Activated CD4-positive, CD25-positive, alpha-beta regulatory T cell treated with anti-CD3 and anti-CD28 coated beads, Interleukin-2, amount 50 U/mL, for 16 hours (primary cell): ENCODE results near the gene PAPPA.

Source experiments
- DNase-seq: peaks from one replicate; pipeline ENCODE4 v3.0.0-alpha.2; 2020; ENCODE audit warnings: low read depth, low spot score

The PAPPA gene

DNA sequence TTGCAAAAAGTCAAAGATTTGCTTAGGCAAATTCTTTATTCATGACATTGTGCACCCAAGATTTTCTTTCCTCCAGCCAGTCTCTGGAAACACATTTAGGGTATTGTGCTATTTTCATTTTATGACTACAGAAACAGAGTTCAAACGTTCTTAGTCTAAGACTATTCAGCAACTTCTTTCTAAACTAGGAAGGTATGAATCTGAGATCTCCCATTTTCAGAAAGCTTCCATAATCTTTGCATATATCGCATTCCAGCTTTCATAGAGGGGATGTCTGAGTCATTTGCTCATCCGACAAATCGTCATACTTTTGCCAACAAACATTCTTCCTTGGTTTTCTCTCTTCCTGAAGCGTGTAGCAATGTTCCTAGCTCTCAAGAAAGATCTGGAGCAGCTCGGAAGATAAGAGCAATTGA is 1.6 kb upstream of the PAPPA start:
- DNase-seq = no peak

DNA sequence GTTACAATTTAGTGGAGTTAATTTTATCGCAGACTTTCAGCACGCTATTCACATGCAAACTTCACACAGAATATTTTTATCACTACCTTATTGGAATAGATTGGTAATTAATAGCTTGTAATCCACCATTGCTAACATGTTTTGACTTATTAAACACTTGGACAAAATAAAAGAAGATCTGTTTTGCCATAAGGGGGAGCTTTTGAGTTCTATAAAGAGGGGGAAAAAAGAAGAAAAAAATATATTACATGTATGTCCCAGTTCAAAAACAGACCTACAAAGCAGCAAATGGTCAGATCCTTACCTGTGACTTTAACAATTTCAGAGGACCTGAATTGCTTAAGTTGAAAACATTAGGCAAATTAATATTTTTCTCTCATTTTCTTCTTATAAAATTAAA is 1.2 kb upstream of the PAPPA start:
- DNase-seq = no peak

DNA sequence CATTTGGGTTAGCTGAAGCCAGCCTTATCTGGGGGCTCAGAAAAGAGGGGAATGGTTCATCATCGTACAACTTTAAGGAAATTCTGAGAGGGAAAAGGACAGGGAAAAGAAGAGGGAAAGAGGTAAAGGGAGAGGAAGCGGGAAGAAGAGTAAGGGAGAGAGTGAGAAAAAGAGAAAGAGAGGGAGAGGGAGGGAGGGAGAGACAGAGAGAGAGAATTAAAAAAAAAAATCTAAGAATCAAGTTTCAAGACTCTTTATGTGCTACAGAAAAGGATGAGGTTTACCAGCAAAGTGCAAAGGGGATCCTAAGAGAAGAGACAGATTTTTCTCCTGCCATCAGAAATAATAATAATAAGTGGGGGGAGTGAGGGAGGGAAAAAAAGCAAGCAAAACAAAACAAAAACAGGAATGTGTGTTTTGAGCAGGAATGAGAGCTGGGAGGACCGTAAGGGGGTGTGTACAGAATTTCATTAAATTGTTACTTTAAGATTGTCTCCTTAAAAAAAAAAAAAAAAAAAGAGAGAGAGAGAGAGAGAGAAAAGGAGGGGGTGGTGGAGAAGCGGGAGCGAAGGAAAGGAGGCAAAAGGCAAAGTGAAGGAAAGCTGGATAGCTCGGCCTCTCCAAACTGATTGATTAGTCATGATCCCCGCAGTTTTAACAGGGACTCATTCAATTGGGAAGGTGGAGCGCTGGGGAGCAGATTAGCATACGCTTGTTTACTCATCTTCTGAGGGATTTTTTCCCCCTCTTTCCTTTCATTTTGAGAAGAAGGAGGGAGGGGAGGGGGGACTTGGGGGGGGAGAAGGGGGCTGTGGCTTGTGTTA is 438 bp upstream of the PAPPA start:
- no peak for DNase-seq

DNA sequence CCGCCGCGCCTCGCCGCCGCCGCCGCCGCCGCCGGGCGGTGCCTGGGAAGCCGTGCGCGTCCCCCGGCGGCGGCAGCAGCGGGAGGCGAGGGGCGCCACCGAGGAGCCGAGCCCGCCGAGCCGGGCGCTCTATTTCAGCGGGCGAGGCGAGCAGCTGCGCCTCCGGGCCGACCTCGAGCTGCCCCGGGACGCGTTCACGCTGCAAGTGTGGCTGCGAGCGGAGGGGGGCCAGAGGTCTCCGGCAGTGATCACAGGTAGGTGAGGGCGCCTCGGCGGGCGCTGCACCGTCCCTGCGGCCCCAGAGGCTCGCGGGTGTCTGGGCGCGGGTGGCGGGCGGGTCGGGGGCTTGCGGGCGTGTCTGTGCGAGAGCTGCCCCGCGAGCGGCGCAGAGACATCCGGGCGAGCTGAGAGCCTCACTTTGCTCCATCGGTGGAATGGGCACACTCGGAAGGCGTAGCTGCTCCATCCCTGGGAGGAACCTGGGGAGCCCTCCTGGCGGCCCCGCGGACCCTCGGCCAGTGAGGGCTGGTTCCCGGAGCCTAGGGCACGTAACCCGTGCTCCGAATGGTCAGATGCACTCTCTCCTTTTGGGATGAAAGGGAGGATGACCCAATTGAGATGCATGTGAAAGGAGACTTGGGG is 864 bp downstream of the PAPPA start:
- DNase-seq = no peak

DNA sequence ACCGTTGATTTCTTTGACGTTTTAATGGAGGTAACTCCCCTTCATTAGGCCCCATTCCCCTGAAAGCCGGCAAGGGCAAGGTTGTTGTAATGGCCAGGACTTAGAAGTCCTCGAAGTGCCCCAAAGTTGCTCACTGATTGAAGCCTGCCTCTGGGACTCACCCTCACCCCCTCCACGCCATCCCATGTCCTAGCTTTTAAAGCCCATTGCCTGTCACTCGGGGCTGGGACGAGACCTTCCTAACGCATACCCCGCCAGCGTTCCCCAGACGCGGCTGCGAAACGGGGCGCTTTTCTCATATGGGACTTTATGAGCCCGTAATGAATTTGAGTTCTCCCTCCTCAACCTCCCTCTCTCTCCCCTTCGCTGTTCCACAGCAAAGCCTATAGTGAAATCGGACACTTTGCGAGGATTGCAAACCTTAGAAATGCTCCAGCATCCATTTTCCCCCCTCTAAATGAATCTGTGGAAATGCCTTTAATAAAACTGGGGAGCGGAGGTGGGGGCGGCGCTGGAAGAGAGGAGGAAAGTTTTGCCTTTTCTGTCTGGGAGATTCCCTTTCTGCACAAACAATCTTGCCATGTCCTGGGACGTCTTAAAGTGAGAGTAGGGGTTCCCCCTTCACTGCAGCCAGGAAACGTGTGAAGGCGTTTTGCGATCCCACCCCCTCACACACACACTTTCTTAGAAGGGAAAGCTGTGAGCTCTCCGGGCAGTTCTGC is 1.5 kb downstream of the PAPPA start:
- no peak for DNase-seq

DNA sequence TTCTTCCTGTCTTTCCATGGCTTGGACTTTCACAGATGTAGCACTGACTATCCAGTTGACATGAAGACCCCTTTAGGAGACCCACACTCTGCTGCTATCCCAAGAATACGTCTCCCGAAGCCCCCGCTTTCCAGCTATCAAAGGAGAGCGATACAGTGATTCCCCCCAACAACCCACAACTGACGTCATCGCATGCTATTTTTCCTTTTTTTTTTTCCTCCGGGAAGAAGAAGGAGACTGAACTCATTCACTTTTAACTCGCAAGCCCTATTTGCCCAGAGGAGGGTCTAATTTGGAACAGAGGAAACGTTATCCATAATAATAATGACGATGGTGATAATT is 2.1 kb downstream of the PAPPA start:
- no peak for DNase-seq

DNA sequence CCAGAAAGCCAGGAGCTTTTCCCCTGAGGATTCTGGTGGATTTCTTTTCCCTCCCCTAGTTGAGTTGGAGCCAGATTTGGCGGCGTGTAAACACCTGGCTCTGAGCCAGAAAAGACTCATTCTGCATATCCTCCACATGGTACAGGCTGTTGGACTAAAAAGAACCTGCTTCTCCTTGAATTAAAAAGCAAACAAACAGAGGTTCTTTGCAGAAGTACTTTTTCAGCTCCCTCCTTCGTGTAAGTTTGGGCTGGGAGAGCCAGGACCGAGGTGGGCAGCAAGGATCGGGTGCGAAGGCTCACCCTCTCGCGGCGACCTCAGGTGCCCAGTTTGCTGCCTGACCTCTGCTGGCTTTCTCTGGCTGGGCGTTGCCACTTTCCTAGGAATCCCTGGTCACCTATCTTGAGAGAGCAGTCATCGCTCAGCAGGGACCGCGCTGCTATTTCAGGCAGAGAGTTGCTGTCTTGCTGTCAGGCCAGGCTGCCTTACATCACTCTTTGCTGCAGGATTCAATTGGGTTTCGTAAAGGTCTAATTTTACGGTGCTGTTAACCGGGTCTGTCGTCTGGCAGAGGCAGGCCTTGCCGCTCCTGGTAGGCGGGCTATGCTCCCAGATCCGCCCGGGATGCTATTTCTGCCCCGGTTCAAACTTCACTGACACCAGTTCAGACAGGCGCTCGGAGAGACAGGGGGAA is 3.2 kb downstream of the PAPPA start:
- no peak for DNase-seq

DNA sequence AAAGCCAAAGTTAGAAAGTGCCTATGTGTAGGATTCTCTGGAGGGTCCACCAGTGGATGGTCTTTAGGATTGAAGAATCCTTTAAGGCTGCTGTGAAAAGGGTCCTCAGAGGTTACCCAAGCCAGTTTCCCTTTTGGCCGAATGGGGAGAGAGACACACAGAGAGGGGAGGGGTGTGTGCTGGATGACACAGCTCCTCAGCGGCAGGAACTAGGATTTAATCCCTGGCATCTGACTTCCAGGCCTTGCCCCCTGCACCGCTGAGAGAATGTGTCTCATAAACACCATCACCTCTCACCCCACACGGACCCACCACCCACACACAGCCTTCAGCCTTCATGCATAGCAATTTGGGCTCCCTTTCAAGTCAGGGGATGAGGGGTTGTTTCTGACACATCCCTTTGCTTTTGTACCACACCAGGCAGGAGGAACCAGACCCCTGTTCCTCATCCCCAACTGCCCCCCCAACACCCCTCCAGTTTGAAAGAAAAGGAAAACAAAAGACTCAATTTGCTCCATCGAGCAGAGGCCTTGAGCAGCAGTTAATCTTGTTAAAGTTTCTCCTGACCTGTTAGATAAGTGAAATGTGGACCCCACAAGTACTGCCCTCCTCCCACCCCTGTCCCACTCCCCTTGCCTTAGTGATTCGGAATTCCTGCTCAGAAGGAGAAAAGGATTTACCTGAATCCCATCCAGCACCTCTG is 4.0 kb downstream of the PAPPA start:
- DNase-seq = no peak

DNA sequence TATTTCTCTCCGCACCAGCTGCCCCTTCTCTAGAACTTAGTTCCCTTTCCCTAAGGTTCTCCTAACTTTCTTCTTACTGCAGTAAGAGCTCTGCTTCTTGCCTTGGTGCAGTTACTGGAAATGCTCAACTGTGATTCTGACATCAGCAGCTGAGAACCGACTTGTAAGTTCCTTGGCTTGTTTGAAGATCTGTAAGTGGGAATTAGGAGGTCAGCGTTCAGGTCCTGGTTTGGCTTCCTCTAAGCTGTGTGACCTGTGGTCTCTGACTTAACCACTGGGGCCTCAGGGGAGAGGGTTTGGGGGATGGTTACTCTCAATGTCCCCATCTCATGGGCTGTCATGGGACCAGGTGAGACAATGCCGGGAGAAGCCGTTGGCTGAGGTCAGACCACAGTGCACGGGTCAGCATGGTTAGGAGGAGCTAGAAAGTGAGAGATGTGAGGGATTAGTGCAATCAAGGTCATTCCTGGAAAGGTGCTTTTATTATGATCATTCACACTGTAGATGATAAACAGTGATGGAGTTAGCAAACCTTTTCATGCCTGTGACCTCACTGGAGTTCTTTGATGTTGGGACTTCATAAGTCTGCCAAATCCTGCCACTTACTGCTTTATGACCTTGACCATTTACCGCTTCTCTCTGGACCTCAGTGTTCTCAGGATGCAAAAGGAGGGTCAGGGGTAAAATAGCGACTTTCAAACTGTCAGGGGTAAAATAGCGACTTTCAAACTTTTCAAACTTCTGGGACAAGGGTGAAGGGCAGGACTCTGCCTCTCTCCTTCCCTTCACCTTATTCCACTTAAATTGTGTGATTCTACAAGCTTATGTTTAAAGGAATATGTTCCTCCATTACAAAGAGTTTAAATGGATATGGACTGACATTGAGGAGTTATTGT is 7.3 kb downstream of the PAPPA start:
- no peak for DNase-seq

DNA sequence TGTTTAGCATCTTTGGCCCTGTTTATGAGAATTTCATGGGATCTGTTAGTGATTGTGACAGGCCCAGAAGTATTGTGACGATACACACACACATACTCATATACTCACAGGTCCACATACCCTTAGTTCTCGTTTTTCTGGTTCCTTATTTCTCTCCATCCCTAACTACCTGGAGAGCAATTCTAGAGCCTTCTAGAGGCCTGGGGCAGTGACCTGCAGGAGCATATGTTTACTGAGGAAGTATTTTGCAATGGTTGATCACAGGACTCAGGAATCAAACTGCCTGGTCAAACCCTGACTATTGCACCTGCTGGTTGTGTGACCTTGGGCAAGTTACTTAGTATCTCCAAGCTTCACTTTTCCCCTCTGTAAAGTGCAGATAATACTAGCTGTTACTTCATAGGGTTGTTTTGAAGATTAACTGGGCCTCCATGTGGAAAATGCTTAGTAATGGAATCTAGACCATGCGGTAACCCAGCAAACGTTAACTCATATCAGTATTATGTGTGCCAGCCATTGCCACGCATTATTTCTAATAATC is 8.7 kb downstream of the PAPPA start:
- DNase-seq = no peak

DNA sequence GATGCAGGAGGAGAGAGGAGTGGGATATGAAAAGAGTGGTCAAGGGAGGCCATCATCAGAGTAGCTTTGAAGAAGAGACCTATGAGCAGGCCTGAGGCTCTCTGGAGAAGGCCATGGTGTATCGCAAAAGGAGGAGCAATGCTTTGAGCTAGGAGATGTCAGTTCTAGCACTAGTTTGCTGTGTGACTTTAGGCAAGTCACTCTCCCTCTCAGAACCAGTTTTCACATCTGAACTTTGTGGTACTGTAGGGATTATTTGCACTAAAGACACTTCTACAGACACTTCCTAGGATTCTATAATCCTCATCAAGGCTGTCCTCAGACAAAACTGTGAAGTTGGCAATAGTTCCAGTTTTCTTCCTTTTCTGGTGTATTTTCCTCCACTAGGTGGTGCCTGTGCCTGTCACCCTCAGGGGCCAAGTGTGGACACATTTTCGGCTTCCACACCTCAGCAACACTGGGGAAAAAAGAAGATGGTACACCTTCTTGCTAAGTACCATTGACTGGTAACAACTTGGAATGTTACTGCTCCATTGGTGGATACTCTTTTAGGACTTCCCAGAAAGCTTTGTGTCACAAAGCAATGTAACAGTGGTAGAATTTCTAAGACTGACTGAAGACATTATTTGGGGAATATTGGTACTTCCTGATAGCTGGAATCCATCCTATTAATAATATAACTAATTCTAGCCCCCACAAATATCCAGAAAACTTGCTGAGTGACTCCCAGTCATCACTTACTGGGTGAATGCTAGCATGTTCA is 9.9 kb downstream of the PAPPA start:
- DNase-seq = no peak

DNA sequence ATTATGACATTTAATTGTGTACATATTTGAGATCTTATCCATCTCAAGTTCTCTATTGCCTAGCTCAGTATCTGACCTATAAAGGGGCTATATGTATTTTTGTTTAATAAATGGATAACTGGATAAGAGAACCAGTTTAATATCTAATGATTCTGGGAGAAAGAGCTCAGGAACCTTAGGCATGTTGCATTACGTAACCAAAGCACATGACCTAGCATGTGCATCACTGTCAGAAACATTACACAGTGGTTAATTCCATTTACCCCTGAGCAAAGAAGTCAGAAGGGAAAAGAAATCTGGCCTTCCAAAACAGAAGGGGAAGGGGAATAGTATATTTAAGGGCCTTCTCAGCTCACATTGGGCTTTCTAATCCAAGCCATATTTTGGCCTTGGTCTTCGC is 12.3 kb downstream of the PAPPA start:
- no peak for DNase-seq

DNA sequence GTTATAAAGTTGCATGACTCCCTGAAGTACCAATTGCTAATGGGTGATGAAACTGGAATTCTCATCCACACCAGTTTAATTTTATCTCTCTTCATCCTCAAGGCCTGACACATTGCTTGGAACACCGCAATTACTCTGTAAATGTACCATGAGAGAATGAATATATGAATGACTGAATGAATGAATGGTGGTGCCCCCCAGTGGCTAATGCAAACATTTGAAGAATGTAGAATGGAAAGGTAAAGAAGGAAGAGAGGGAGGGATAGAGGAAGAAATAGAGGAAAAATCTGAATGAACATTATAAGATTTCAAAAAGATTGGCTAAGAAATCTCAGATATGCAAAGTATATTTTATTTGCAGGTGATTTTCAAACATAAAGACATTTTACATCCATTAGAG is 13.1 kb downstream of the PAPPA start:
- DNase-seq = no peak

DNA sequence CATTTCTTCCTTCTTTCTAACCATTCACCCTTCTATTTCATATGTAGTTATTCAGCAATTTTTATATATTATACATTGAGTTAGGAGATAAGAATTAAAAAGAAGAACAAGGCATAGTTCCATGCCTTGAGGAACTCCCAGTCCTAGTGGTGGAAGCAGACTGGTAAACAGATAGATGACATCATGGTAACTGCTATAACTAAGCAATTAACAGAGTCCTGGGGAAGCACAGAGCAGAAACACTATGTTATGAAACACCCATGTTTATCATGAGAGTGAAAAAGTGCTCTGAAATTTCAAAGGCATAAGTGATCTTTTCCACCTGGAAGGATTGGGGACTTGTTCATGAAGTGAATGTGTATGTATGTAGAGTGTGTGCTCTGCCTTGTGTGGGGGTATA is 14.6 kb downstream of the PAPPA start:
- DNase-seq = no peak

DNA sequence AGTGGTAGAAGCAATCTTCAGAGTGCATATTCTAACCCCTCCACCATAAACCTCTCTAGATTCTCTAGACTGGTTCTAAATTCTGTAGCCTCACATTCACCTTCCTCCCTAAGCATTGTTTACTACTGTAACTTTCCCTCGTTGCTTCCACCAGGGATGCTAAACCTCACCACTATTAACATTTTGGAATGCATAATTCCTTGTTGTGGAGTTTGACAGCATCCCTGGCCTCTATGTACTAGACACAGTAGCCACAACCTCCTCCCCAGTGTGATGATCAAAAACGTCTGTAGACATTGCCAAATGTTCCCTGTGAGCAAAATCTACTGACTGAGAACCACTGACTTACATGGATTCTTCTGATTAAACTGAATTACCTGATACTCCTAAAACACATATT is 18.6 kb downstream of the PAPPA start:
- DNase-seq = no peak

DNA sequence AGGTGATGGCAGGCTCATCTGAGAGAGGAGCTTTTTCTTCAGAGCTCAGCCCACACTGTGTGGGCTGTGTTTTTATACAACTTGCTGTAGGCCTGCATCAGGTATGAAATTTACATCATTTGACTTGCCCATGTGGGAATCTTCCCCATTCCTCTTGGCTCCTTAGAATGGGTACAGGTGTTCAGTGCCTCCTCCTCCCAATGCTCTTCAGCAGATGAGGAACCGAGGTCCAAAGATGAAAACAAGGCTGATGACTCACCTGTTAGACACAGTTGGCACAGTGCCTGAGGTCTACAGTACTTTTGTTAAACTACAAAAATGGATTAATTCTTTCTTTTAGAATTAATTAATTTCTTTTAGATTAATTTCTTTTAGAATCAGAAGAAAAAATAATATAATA is 20.8 kb downstream of the PAPPA start:
- no peak for DNase-seq

DNA sequence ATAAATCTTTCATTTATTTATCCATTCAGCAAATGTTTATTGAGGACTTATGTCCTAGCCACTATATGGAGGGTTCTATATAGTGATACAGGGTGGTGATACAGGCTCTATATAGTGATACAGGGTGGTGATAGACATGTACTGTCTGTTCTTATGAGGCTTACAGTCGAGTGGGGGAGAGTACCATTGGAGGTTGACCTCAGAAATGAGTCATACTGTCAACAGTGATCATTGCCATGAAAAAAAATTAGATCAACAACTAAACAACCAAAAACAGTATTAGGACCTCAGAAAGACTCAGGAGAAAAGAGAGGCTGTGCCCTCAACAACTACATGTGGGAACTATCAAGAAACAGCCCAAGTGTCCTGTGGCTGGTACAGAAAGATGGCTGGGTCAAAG is 22.0 kb downstream of the PAPPA start:
- DNase-seq = no peak

DNA sequence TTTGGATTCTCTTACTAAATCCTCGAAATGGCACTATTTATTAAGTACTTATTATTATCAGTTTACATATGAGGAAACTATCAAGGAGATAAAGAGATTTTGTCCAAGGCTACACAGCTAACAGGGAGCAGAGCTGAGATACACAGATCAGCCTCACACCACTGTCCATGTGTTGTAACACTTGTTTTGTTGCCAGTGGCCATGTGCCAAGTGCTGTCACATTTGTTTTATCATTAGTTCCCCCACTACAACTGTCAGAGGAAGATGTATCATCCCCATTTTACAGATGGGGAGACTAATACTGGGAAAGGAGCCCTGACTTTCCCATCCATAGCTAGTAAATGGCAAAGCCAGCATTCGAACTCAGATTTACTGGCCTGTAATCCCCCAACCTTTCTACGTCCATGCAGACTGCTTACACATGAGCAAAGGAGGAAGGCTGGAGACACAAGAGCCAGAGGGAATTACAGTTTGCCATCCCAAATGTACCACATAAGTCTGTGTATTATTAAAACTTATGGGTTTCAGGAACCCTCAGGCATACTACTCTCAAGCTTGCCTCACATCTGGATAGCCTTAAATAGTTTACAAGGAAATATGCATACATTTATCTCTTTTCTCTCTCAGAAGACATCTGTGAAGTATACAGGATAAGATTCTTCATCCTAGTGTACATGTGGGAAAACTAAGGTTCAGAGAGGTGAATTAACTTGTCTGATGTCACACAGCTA is 25.1 kb downstream of the PAPPA start:
- DNase-seq = no peak

DNA sequence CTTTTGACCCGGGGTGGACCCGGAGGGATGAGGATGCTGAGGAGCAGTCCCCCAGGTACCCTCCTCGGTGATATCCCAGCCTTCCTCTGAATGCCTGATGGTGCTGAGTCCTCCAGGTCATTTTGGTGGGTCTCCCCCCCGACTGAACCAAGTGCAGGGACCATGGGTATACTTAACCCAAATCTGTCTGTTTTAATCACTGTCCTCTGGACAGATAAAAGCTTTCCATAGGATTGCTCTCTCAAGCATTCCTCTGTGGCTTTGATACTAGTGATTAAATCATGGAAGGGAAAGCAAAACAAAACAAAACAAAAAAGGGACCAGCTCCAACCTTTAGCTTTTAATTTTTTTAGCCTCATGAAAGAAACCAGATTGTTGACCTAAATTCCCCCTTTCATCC is 26.0 kb downstream of the PAPPA start:
- DNase-seq = no peak
